Activated effector memory CD4-positive, alpha-beta T cell treated with anti-CD3 and anti-CD28 coated beads, Interleukin-2, amount 50 U/mL, for 16 hours (primary cell): ENCODE results near the gene USP4.
A peak's percentile ranks its signal among the peaks of the same experiment; 100 is the strongest.

Experiments used
- DNase-seq: peaks from one replicate; pipeline ENCODE4 v3.0.0-alpha.2; 2020

USP4 gene

DNA sequence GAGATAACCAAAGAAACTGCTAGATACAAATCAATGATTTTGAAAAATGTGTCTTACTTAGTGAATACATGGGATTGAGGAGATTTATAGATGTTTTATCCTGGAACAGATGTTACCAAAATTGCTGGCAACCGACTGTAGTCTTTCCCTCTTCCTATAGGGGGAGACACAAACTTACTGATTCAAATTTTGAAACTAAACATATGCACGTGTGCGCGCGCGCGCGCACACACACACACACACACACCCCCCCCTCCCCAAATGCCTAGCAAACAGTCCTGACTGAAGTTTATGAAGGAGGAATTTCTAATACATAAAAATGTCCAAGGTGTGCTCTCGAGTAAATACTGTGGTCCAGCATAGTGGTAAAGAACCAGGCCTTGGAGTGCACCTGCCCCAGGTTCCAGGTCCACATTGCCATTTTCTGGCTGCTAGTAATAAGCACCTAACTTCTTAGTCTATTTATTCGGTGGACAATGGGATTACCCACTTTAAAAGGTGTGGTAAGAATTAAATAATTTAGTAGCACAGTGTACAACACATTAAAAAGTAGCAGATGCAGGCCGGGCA lies 44.3 kb downstream of the USP4 start:
- peak; percentile 67 for DNase-seq

DNA sequence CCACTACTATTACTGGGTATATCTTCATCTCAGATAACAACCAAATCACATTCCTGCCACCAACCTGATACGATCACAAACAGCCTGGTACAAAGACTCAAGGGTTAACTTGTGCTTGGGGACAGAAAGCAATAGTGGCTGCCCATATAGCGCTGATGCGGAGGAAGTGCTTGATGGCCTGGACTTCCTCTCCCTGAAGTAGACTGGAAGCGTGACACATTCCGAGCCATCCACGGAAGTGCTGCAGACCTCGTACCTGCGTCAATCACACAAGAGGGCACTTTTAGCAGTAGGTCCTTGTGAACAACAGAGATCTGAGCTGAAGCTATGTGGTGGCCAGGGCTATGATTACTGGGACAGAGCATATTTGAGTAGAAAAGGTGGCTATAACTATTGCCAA lies 45.5 kb downstream of the USP4 start:
- DNase-seq: no peak

DNA sequence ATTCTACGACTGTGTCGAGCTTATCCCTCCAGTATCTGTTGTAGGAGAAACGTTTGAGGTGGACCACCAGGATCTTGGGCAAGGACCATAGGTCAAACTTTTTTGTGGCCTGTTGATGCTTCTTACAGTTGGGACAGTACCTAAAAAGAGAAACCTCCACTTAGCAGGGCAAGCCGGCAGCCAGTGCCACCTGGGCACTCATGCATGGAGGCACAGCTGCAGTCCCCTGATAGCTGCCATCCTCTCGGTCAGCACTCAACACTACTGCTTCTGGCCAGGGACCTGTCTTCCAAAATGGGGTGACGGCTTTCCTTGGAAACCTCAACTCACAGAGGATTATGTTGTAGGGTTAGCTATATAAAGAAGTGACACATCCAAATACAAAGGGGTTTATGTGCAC lies 55.9 kb downstream of the USP4 start:
- DNase-seq: no peak

DNA sequence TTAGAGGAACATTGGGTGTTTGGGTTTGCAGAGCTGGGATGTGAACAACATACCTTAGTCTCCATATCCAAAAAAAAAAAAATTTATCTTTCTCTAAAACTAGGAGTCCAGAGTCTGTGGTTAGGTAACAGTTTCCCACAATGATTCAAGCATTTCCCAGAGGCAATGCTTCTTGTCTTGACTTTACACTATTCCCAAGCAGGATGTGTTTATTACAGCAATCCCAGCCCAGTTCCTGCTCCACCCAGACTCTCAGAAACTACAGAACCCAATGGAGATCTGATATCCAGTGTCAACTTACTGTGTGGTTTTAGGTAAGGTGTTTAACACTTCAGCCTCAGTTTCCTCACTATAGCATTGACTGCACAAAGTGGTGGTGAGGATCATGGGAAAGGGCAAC lies 60.5 kb downstream of the USP4 start:
- DNase-seq: no peak

DNA sequence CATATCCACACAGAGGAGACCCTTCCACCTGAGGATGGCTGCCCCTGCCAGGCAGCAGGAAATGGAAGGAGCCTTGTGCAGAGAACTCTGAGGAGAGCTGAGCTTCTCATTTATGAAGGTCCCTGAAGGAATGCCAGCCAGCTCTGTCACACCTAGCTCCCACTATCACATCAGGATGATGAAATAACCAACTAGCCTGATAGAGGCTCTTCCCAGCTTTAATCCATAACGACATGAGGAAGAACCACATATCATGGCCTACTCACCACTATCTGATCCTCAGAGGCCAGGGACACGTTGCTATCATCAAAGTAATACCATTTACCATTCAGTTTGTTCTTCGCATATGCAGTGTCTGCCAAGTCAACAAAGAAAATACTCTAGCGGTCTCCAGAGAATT lies 61.3 kb downstream of the USP4 start:
- no peak for DNase-seq

DNA sequence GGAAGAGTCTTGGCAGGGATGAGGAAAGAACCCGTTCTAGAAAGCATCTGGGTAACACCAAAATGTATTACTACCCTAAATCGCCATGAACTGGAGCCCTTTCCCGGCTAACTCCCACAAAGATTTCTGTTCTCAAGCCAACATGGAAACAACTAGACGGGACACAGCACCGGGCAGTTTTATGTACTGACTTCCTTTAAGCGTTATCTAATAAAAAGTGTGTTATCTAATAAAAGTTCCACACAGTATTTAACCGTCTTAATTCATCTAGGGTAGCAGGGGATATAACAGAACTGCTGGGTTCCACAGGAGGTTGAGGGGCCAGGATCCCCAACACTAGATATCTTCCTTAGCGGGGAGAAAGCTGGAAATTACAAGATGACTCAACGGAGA lies 62.5 kb downstream of the USP4 start:
- no peak for DNase-seq

DNA sequence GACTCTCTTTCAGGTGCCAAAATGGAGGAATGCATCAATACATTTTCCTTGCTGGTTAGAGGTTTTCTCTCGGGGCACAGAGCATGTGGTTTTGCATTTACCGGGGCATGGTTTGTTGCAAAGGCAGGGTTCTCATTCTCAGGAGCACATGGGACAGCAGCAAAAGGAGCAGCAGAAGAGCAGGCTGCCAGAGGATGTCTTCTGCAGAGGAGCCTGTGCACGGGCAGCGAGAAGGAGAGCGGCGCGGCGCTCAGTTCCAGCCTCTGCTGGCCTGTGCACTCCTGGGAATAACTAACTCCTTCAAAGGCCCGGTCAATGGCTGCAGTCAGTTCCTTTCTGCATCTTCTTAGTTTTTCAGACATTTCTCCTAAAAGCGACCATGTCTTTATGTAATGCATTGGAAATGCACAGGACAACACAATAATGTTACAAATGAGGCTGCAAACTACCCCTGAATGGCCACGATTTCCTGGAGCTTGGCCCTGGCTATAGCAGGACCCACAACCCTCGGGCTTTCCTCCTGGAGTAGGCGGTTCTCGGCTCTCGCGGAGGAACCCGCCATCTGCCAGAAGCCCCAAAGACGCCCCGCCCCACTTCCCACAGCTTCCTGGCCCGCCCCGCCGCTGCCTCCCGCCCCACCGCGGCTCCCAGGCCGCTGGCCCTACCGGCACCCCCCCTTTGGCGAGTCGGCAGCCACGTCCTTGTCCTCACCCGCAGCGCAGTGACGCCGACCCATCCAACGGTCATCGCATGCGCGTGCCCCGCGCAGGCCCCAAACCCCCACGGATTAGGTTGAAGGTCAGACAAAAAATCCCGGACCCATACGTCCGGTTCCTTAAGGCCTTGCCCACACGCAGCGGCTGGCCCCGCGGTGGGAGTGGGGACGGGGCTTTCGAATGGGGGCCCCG lies 63.1 kb downstream of the USP4 start, which contains the start of gene C3orf62:
C3orf62 (minus strand) TSS at position 758 of the 908 bp plus-strand sequence; CDS start at position 398, 360 bp downstream.
- DNase-seq: peak; percentile 91

DNA sequence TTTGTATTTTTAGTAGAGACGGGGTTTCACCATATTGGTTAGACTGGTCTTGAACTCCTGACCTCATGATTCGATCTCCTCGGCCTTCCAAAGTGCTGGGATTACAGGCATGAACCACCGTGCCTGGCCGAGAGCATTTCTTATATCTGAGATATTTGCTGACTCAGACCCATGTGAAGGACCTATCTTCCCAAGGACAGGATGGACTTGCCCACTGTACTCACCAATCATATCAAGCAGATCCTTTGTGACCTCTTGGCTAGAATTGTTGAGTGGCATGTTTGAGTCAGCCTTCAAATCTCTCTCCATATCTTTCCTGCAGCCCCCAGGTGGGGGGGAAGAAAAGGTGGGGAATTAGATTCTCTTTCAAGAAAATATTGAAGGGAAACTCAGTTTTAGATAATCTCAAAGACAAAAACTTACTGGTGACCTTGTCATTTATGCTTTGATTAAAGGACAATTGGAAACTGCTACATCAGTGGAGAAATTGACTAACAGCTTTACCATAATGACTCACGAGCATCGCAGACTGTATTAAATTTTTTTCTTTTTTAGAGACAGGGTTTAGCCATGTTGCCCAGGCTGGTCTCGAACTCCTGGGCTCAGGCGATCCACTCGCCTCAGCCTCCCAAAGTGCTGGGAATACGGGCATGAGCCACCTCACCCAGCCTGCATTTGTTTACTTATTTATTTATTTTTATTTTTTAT lies 65.9 kb downstream of the USP4 start:
- no peak for DNase-seq

DNA sequence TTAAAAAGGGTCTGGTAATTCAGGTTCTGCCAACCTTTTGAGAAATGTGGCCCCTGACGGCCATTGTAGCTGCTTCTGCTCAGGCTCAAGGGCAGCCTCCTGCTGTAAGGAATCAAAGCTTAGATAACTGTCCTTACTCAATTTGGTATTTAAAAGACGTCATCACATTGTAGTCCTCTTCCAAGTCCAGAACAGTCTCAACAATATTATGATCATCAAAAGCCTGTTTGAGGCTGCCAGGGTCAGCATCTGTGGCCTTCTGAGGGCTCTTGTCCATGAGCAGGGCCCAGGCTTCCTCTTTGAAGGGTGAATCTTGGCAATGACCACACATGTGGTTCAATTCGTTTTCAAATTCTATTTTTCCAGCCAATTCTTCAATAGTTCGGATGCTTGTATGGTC lies 68.8 kb downstream of the USP4 start:
- DNase-seq: no peak

DNA sequence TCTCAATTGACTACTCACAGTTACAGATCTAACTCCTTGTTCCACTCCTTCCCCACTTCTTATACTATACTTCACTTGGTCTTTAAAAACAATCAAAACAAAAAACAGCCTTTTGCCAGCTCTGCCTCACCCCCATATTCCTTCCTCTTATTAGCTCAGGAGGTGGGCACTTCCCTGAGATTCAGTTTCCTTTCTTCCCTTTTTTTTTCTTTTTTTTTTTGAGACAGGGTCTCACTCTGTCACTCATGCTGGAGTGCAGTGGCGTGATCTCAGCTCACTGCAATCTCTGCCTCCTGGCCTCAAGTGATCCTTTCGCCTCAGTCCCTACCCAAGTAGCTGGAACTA lies 69.7 kb downstream of the USP4 start:
- DNase-seq: no peak

DNA sequence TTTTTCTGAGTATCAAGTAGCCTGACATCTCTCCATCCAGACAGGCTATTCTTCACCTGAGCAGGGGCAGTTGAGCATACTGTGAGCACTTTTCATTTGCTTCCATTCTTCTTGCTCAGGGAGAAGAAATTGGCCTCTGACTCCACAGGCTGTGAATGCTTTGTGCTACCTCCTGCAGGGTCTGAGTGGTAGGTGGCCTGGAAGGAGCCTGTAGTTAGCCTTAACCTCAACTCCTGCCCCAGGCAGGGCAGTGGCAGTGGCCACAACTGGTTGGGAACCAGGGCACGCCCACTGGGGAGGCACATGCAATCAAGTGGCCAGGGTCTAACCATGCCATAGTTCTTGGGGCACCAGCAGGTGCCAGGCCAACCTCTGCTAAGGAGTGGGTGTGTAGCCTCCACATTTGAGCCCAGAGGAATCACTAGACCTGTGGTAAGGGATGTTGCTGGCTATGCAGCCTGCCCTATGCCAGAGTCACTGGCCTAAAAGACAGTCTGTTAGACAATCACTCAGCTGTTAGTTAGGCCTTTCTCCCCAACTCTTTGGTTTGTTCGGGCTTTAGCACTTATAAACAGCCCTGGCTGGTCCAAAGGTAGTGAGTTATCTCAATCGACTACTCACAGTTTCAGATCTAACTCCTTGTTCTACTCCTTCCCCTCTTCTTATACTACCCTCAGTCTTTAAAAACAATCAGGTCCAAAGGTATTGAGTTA lies 70.3 kb downstream of the USP4 start:
- DNase-seq: no peak

DNA sequence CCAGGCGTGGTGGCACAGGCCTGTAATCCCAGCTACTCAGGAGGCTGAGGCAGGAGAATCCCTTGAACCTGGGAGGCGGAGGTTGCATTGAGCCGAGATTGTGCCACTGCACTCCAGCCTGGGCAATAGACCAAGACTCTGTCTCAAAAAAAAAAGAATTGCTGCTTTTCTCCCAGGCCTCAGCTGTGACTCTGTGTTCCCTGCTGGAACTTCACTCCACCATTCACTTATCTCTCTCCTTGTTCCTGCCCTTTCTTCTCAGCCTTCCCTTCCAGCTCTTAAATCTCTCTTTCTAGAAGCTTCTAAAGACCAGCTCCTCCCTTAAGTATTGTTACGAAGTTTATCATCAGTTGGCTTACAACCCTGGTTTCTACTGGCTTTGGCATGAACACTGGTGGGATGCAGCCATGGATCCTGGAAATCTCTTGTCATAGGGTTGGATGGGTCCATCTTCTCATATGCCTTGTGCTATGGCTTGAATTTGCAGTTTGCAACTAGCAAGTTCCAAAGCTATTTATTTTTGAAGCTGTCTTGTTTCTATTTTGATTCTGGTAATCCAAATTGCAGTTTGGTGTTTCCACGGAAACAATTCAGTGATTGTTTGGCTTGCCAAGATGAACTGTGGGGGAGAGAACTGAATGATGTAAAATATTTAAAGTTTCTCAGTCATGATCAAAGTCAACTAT lies 73.3 kb downstream of the USP4 start:
- no peak for DNase-seq

DNA sequence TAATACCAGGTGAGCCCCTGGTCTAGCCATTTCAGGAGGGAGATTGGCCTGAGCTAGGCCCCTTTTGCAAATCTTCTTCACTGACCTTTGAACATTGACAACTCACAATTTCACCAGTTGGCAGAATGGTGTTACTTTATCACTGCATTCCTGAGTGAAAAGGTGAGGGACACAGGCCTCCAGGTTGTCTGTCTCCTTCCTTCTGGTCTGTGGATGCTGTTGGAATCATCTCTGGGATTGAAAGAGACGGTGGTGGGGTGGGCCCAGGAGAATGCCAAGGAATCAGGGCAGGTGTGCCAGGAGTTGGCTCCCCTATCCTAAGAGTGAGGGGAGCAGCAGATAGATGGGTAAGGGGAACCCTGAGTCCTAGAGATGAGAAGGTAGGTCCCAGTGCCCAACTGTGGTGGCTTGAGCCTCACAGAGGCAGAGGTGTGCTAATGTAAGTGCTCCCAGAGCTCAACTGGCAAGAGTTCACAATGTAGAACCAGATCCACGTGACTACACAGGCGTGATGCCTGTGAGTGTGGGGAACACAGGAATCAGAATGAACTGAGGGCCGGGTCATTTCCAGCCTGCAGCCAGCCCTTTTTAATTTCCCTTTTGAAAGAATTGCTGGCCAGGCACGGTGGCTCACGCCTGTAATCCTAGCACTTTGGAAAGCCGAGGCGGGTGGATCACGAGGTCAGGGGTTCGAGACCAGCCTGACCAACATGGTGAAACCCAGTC lies 74.0 kb downstream of the USP4 start:
- DNase-seq: no peak

DNA sequence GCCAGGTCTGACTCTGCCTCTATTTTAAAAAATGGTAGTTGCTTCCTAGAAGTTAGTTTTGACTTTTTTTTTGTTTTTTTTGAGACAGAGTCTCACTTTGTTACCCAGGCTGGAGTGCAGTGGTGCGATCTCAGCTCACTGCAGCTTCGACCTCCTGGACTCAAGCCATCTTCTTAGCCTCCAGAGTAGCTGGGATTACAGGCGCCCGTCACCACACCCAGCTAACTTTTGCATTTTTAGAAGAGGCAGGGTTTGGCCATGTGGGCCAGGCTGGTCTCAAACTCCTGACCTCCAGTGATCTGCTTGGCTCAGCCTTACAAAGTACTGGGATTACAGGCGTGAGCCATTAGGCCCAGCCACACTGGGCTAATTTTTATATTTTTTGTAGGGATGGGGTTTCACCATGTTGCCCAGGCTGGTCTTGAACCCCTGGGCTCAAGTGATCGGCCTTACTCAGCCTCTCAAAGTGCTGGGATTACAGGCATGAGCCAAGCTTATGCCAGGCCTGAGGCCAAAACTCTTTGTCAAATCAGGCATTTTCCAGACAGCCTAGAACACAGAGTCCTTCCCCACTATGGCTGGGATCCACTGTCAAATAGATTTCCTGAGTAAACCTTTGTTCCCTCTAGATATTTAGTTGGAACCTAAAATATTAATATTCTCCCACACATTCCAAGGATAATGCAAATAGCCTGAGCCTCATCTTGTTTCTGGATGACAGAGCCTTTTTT lies 76.5 kb downstream of the USP4 start:
- DNase-seq: no peak

DNA sequence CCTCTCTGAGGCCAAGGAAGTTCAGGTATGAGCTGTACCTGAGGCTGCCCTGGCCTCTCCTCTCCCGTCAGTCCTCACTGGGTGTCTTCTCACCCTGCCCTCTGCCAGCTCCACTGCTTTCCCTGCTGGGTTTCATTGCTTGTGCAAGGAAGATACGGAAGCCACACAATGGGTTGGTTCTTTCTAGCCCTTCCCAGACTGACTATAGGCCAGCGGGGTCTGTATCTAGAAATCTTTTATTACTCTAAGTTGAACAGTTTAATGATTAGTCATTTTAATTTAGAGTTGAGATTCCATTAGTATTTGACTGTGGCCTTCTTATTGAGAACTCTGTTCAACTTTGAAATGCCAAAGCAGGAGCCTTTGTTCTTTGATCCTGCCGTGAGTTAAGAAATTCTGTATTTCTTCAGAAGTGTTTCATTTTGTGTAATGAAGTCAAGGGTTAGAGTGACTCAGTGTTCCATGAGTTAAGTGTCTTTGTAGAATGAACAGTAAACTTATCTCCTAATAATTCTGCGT lies 79.0 kb downstream of the USP4 start:
- peak; percentile 44 for DNase-seq

DNA sequence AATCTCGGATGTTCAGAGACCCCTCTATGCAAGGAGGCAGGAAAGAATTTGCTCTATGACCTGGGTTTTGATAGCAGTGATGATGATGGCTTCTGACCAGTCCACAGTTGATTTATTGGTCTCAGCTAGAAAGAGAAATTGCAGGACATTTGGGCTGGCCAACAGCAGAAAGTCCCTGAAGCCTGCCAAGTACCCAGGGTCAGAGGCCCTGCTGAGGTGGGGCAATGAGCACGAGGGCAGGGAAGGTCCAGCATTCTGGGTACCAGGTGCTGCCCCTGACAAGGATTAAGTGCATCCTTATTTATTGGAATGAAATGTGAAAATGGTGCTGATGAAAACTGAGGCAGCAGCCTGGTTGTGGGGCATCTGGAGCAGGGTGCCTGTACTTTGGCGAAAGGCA lies 82.7 kb downstream of the USP4 start:
- DNase-seq: peak; percentile 30

DNA sequence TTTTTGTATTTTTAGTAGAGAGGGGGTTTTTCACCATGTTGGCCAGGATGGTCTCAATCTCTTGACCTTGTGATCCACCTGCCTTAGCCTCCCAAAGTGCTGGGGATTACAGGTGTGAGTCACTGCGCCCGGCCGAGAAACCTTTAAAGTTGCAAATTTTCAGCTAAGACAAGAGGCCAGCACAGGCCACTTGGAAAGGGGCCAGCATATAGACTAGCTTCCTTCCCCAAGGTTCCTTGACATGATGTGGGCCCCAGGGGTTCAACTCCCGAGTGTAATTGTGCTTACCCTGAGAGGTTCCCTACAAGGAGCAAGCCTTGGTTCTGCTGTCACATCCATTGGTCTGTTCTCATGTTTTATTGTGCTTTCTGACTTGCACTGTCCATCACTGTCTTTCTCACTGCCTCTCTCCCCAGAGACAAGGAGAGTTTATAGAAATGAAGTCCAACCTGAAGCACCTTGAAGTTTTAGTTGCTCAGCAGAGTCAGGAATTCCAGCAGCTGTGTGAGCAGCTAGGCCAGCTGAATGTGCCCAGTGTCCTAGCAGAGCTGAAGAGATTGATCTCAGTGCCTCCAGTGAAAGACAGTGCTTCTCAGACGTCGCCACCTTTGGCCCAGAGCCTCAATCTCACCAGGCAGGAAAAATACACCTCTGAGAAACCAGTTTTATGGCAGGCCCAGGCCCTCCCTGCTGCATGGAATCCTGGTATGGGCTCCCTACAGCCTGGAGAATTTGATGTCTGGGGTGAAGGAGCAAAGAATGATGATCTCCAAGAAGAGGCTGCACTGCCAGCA lies 83.9 kb downstream of the USP4 start:
- DNase-seq: peak; percentile 22

DNA sequence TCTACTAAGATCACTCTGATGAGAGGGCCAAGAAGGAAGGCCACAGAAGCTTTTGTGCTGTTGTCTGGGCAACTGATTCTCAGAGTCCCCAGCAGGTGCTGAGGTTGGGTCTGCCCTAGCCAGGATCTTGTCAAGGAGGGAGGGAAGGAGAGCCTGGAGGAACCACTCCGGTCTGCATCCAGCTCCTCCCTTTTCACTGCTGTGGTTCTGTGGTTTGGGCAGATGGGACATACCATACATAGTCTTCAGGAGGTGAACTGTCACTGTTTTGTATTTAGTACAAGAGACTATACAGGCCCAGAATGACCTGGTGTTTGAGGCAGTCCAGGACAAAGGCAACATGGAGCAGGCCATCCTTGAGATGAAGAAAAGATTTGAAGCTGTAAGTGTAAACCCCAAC lies 84.7 kb downstream of the USP4 start:
- DNase-seq: peak; percentile 21

DNA sequence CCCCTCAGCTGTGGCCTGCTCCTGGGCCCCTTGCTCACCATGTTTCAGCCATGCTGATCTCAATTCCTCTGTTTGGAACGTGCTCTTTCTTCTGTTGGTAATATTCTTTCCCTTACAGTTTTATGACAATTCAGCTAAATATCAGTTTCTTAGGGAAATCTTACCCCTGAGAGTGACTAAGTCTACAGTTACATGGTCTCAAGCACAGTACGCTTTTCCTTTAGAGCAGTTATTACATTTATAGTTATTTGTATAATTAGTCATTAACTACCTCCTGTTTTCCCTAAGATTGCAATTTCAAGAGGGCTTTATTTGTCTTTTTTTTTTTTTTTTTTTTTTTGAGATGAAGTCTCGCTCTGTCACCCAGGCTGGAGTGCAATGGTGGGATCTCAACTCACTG lies 86.3 kb downstream of the USP4 start:
- peak; percentile 9 for DNase-seq

DNA sequence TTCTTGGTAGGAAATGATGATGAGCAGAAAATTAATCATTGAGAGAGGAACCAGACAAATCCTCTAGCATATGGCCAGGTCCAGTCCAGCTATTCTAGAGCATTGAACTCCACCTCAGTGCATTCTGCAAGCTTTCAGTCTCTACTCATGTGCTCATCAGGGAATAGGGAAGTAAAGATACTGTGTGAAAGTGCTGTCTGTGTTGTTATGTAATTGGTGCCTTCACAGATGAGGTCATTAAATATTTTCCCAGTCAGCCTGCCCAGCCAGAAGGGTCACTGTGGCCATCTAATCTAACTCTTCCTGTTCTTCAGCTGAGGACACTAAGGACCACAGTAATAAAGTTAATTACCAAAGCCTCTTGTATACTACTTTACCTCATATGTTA lies 91.0 kb downstream of the USP4 start:
- peak; percentile 17 for DNase-seq
